SU-DHL-6 (cell line): ENCODE data around the gene TSPAN18.

Source experiments
- EZH2phosphoT487 ChIP-seq: fragments of 200-600 bp; sonication (generic), shearing (Covaris generic); conservative IDR thresholded peaks from 2 replicates; pipeline ENCODE4 v1.6.1; 2018; ENCODE audit warnings: mild to moderate bottlenecking, antibody characterized with exemption, low read length, moderate library complexity, mixed read lengths
- TF ChIP-seq, protein P1 (sequence below): fragments of 200-600 bp; sonication (generic); IDR thresholded peaks from one replicate; pipeline ENCODE4 v1.5.1; 2017; ENCODE audit warnings: antibody characterized with exemption, mild to moderate bottlenecking, low read length, moderate library complexity; ENCODE audit not compliant: insufficient read depth, poor library complexity, severe bottlenecking

GRCh38 chr11:44934735-44935250 is 208.0 kb downstream of the TSPAN18 start:
- TF ChIP-seq, protein P1, sequence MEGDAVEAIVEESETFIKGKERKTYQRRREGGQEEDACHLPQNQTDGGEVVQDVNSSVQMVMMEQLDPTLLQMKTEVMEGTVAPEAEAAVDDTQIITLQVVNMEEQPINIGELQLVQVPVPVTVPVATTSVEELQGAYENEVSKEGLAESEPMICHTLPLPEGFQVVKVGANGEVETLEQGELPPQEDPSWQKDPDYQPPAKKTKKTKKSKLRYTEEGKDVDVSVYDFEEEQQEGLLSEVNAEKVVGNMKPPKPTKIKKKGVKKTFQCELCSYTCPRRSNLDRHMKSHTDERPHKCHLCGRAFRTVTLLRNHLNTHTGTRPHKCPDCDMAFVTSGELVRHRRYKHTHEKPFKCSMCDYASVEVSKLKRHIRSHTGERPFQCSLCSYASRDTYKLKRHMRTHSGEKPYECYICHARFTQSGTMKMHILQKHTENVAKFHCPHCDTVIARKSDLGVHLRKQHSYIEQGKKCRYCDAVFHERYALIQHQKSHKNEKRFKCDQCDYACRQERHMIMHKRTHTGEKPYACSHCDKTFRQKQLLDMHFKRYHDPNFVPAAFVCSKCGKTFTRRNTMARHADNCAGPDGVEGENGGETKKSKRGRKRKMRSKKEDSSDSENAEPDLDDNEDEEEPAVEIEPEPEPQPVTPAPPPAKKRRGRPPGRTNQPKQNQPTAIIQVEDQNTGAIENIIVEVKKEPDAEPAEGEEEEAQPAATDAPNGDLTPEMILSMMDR = no peak
- TF ChIP-seq EZH2phosphoT487 = no peak
